Stomach (tissue), 9 donors: ENCODE results near the gene ROGDI. TPM values are rescaled to one million over a fixed set of nuclear protein-coding genes. Genes with fewer than 3 reads are reported as not detected.

Experiments
- DNase-seq, 2 donors: peaks; one replicate each; pipeline versions ENCODE4 v3.0.0 to v3.0.0-alpha.2; 2013 to 2019
- H3K27ac ChIP-seq, 5 donors: fragments of 200-600 bp in 4 of 5; sonication (generic) in 4 of 5; one replicate each; pipeline ENCODE4 v1.5.1; 2013 to 2019; ENCODE audit warnings: mild to moderate bottlenecking in 1 of 5, moderate library complexity in 1 of 5
- H3K27me3 ChIP-seq, 3 donors: fragments of 200-600 bp; sonication (generic); one replicate each; pipeline ENCODE4 v1.5.1; 2017 to 2019; ENCODE audit warnings: mixed run types in 1 of 3
- H3K36me3 ChIP-seq, 4 donors: fragments of 200-600 bp; sonication (generic); 1 replicate in 3 of 4; 2 replicates in 1 of 4; pipeline ENCODE4 v1.5.1; 2016 to 2019
- H3K4me1 ChIP-seq, 4 donors: fragments of 200-600 bp; sonication (generic); one replicate each; pipeline ENCODE4 v1.5.1; 2016 to 2019
- H3K4me3 ChIP-seq, 4 donors: fragments of 200-600 bp; sonication (generic) in 3 of 4; one replicate each; pipeline ENCODE4 v1.5.1; 2016 to 2019; ENCODE audit warnings: mild to moderate bottlenecking in 1 of 4
- H3K9me3 ChIP-seq, 4 donors: fragments of 200-600 bp; sonication (generic); one replicate each; pipeline ENCODE4 v1.5.1; 2016 to 2019
- EP300 ChIP-seq: sonication (generic); formaldehyde crosslinking; IDR thresholded peaks from one replicate; pipeline ENCODE4 v1.6.1; 2017; ENCODE audit warnings: antibody characterized with exemption
- POLR2A ChIP-seq, 4 donors: fragments of 450-650 bp; IDR thresholded peaks; one replicate each; pipeline ENCODE4 v1.6.1; 2016; ENCODE audit warnings: antibody characterized with exemption in 4 of 4, control low read depth in 2 of 4, mild to moderate bottlenecking in 1 of 4, moderate library complexity in 1 of 4
- POLR2AphosphoS5 ChIP-seq, 3 donors: sonication (generic); formaldehyde crosslinking; IDR thresholded peaks; one replicate each; pipeline ENCODE4 v1.6.1; 2016; ENCODE audit warnings: antibody characterized with exemption in 3 of 3
- WGBS, 5 donors: extraction: QIAGEN DNeasy Blood & Tissue Kit in 3 of 5; methylation state at CpG; one replicate each; pipeline versions ENCODE4 v1.1.5 to v1.1.7; 2013 to 2018; 5-methylcytosine and 5-hydroxymethylcytosine counted together
- intact Hi-C: fragments of 100-400 bp; cut with DNase I; formaldehyde crosslinking; loops from one replicate; pipeline ENCODE4 v1.15.1; 2023; ENCODE audit warnings: low total_unique reads
- polyA plus RNA-seq, 3 donors: library from polyadenylated mRNA; stranded (reverse); fragments of 200-250 nt; gene quantifications; one replicate each; pipeline ENCODE4 v1.2.3, GENCODE V29; 2013
- total RNA-seq, 5 donors: library from RNA; depleted of rRNA; stranded (reverse); fragments of >200 nt; gene quantifications; one replicate each; pipeline versions ENCODE4 v1.1.0 to v1.2.3, GENCODE V29; 2014 to 2016
- TF ChIP-seq, protein P1 (sequence below), 7 experiments: fragments of 450-650 bp in 4 of 7; fragments of 200-600 bp in 3 of 7; sonication (generic) in 3 of 7; IDR thresholded peaks; one replicate each; pipeline ENCODE4 v1.5.1; 2016 to 2019; ENCODE audit warnings: antibody characterized with exemption in 7 of 7, control low read depth in 2 of 7, mild to moderate bottlenecking in 1 of 7
- donor health status: healthy with polysubstance abuse.
- donor health status: Bipolar disorder and iron deficiency.
- donor health status: healthy.

Gene ROGDI
- total and polyA plus RNA-seq, 8 donors: 6.1 to 350 (median 45.8) TPM

DNA sequence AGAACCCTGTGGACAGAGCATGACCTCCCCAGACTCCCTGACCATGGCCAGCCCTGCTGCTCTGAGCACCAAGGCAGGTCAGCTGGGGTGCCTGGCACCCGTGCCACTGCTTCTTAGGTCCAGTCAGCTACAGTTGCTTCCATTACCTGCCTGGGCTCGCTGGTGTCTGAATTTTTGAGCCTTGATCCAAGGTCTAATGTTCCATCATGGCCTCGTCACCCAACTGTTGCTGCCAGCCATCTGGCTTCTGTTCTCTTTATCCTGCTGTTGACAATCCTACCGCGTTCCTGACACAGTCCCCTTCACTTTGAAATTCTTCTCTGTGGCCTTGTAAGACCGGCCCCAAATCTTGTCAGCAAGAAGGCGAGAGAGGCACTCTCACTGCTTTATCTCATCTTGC, 28.0 kb upstream of the ROGDI start:
- no peak overlapping the region for H3K27ac ChIP-seq
- H3K4me3 ChIP-seq: no peak overlapping the region
- intact Hi-C loops: no loop called here
- no peak for DNase-seq
- peaks cover 59 to 97% (median 90%) of the 10 kb centered on the region in 4 donors for H3K36me3 ChIP-seq
- peaks cover 9 to 31% (median 20%) of the 10 kb centered on the region in 4 donors for H3K4me1 ChIP-seq
- TF ChIP-seq EP300 (no peak), POLR2A (IDR thresholded peaks at IDR 0.05) (no peak), POLR2AphosphoS5 (IDR thresholded peaks at IDR 0.05) (no peak)
- TF ChIP-seq, protein P1, sequence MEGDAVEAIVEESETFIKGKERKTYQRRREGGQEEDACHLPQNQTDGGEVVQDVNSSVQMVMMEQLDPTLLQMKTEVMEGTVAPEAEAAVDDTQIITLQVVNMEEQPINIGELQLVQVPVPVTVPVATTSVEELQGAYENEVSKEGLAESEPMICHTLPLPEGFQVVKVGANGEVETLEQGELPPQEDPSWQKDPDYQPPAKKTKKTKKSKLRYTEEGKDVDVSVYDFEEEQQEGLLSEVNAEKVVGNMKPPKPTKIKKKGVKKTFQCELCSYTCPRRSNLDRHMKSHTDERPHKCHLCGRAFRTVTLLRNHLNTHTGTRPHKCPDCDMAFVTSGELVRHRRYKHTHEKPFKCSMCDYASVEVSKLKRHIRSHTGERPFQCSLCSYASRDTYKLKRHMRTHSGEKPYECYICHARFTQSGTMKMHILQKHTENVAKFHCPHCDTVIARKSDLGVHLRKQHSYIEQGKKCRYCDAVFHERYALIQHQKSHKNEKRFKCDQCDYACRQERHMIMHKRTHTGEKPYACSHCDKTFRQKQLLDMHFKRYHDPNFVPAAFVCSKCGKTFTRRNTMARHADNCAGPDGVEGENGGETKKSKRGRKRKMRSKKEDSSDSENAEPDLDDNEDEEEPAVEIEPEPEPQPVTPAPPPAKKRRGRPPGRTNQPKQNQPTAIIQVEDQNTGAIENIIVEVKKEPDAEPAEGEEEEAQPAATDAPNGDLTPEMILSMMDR (IDR thresholded peaks at IDR 0.05): no peak
- WGBS, 5 donors: 82 to 97% (median 91%) methylated on average over 7 of the region's 7 CpGs
- no peaks in the 10 kb centered on the region for H3K27me3 ChIP-seq
- H3K9me3 ChIP-seq: no peaks in the 10 kb centered on the region

DNA sequence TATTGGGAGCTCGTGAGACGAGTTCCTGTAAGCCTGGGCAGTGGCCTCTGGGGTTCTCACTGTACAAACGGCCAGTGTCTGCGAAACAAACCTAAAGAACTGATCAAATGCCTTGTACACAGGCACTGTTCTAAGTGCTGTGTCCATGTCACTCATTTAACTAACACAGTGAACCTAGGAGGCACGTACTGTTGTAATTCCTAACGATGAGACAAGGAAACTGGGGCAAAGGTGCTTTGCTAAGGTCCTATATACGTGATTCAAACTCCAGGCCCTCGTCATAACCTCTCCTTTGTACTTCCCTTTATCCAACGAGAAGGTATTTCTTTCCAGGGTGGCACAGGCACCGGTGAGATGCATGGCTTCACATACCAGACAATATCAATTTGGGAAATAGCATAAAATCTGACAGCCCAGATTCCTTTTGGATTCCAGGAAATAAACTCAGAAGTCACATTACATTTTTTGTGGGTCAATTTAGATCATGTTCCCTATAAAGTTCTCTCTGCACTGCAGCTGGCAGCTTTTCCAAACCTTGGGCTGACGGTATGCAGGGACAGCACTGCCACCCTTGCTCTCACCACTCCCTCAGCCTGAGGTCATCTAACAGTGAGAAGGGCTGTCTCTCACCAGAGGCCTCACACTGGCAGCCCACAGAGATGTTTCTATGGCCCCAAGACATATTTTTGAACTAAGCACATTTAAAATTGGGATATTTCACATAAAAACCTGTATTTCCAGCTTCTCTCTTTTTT, 26.3 kb upstream of the ROGDI start:
- no peak overlapping the region for H3K4me3 ChIP-seq
- no peak overlapping the region for H3K27ac ChIP-seq
- peaks cover 70 to 100% (median 96%) of the 10 kb centered on the region in 4 donors for H3K36me3 ChIP-seq
- 90 to 94% (median 93%) methylated on average over 11 of the region's 11 CpGs for WGBS, 5 donors
- intact Hi-C loops: no loop called here
- TF ChIP-seq POLR2A (IDR thresholded peaks at IDR 0.05): no peak
- TF ChIP-seq, protein P1 (IDR thresholded peaks at IDR 0.05): no peak
- no peak for TF ChIP-seq POLR2AphosphoS5 (IDR thresholded peaks at IDR 0.05)
- no peak for TF ChIP-seq EP300
- H3K4me1 ChIP-seq: peaks cover 7 to 21% (median 14%) of the 10 kb centered on the region in 4 donors
- DNase-seq: no peak
- H3K27me3 ChIP-seq: no peaks in the 10 kb centered on the region
- no peaks in the 10 kb centered on the region for H3K9me3 ChIP-seq

DNA sequence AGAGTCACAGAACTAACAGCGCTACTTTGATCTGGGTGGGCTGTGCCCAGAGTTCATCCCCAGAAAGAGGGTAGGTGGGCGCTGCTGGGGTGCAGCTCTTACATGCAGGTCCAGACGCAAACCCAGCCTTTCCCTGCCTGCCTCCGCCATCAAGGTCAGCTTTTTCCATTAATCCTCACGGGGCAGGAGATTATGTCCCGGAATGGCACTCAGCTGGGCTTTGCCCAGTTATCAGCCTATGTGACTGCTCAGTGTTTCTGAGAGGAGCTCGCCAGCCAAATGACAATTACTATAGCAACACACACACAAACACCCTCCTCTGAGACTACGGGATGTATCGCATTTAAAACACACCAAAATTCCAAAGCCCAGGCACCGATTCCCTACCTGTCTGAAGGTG, 24.5 kb upstream of the ROGDI start:
- Histone ChIP-seq H3K36me3 (peaks cover 84 to 100% (median 100%) of the 10 kb centered on the region in 4 donors), H3K27me3 (no peaks in the 10 kb centered on the region), H3K27ac (no peak overlapping the region)

DNA sequence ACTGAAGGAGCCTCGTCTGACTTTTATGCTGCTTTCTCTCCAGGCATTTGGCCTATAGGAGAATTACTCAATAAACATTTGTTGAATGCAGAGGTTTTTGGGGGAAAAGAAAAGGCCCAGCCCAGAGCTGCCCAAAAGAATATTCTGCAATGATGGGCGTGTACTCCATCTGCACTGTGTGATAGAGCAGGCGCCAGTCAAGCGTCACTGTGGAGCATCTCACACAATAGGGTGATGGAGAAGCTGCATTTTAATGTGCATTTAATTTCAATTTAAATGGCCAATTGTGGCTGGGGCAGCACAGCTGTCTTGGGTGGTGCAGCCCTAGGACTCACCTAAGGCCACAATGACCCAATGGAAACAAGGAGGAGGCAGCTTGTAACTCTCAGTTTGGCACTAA, 24.1 kb upstream of the ROGDI start:
- no peaks in the 10 kb centered on the region for H3K9me3 ChIP-seq
- no peak for TF ChIP-seq POLR2A (IDR thresholded peaks at IDR 0.05)
- no peak for TF ChIP-seq EP300
- DNase-seq: no peak
- no peaks in the 10 kb centered on the region for H3K27me3 ChIP-seq
- intact Hi-C loops: no loop called here
- H3K4me1 ChIP-seq: no peaks in the 10 kb centered on the region
- H3K27ac ChIP-seq: no peak overlapping the region
- H3K36me3 ChIP-seq: peaks cover 84 to 100% (median 100%) of the 10 kb centered on the region in 4 donors
- 90 to 95% (median 92%) methylated on average over 4 of the region's 4 CpGs for WGBS, 5 donors
- no peak overlapping the region for H3K4me3 ChIP-seq

More for the DNA sequence above, 24.5 kb upstream of the ROGDI start:
- Histone ChIP-seq H3K4me3 (no peak overlapping the region), H3K4me1 (peaks cover 0 to 3% (median under 1%) of the 10 kb centered on the region in 4 donors), H3K9me3 (no peaks in the 10 kb centered on the region)
- 47 to 78% (median 70%) methylated on average over 7 to 10 of the region's 10 CpGs for WGBS, 5 donors
- TF ChIP-seq, protein P1 (IDR thresholded peaks at IDR 0.05): no peak
- TF ChIP-seq POLR2AphosphoS5 (IDR thresholded peaks at IDR 0.05) (no peak), EP300 (no peak), POLR2A (IDR thresholded peaks at IDR 0.05) (no peak)
- intact Hi-C loops: no loop called here
- no peak for DNase-seq

DNA sequence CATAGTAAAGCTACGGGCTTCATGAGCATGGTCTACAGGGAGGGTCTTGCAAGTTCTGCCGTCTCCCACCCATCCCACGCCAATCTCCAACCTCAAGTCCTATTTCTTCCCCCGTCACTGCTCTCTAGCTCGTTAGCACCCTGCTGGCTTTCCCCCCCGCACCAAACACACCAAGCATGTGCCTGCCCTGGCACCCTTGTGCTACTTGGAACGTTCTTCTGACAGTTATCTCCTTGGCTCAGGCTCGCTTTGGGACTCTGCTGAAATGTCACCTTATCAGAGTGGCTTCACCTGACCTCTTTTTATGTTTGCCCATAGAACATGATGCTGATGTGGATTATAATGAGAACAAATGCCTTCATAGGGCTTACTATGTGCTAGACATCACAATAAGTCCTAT, 22.8 kb upstream of the ROGDI start:
- 68 to 82% (median 74%) methylated on average over 8 of the region's 8 CpGs for WGBS, 5 donors
- H3K9me3 ChIP-seq: no peaks in the 10 kb centered on the region
- TF ChIP-seq POLR2AphosphoS5 (IDR thresholded peaks at IDR 0.05): no peak
- TF ChIP-seq POLR2A (IDR thresholded peaks at IDR 0.05): no peak
- no peak for TF ChIP-seq EP300
- TF ChIP-seq, protein P1 (IDR thresholded peaks at IDR 0.05): no peak
- H3K4me3 ChIP-seq: no peak overlapping the region
- H3K27ac ChIP-seq: no peak overlapping the region
- DNase-seq: no peak
- no peaks in the 10 kb centered on the region for H3K27me3 ChIP-seq
- intact Hi-C loops: no loop called here
- H3K36me3 ChIP-seq: peaks cover 83 to 100% (median 100%) of the 10 kb centered on the region in 4 donors
- H3K4me1 ChIP-seq: no peaks in the 10 kb centered on the region
